ENCODE measurements around the gene NDUFA7. TPM values are rescaled to one million over a fixed set of nuclear protein-coding genes. Genes with fewer than 3 reads are reported as not detected.
"Not testable (repeated sequence)": the region's sequence is repeated elsewhere in the genome, so short reads cannot be mapped to it uniquely, and the experiment has no call there.

Gene NDUFA7
- total and polyA plus RNA-seq, 2 donors (not counting 1 experiment from before 2014, with no cell fraction given), result 28.6 to 71.7 TPM

GRCh38 chr19:8316351-8317125 is 4.6 kb downstream of the NDUFA7 start:
- DNase-seq, result no peak
- ChIA-PET POLR2A (interaction anchor here (0.7 kb wide), 1 partner anchor 48 kb away, joined by 6 read pairs; no protein-coding TSS in a partner anchor), CTCF (interaction anchor here (0.7 kb wide), 1 partner anchor 8 kb away, joined by 5 read pairs; no protein-coding TSS in a partner anchor)
- Mint-ChIP-seq H3K9me3 (ENCODE audit: insufficient read depth) (no peaks in the 10 kb centered on the region), H3K27ac (no peak overlapping the region), H3K4me3 (no peak overlapping the region), H3K27me3 (no peaks in the 10 kb centered on the region), H3K4me1 (peaks cover 24% of the 10 kb centered on the region)
- intact Hi-C loops (cut with micrococcal nuclease), result no loop called here
- no peak for TF ChIP-seq EZH2 (IDR thresholded peaks at IDR 0.05; ENCODE audit: borderline replicate concordance, insufficient read depth, low read depth, low read length, poor library complexity, severe bottlenecking)
- TF ChIP-seq, protein P1, sequence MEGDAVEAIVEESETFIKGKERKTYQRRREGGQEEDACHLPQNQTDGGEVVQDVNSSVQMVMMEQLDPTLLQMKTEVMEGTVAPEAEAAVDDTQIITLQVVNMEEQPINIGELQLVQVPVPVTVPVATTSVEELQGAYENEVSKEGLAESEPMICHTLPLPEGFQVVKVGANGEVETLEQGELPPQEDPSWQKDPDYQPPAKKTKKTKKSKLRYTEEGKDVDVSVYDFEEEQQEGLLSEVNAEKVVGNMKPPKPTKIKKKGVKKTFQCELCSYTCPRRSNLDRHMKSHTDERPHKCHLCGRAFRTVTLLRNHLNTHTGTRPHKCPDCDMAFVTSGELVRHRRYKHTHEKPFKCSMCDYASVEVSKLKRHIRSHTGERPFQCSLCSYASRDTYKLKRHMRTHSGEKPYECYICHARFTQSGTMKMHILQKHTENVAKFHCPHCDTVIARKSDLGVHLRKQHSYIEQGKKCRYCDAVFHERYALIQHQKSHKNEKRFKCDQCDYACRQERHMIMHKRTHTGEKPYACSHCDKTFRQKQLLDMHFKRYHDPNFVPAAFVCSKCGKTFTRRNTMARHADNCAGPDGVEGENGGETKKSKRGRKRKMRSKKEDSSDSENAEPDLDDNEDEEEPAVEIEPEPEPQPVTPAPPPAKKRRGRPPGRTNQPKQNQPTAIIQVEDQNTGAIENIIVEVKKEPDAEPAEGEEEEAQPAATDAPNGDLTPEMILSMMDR (IDR thresholded peaks at IDR 0.05), result no peak
- 97% methylated on average over 14 of the region's 14 CpGs for WGBS (ENCODE audit: insufficient coverage)
- Histone ChIP-seq H3K9ac (ENCODE audit: low read length) (no peak overlapping the region), H3K4me1 (ENCODE audit: control insufficient read depth in 2 of 2, insufficient read depth in 2 of 2, low read length in 2 of 2) (peaks cover 8 to 14% of the 10 kb centered on the region in 2 donors), H3K4me3 (ENCODE audit: control extremely low read depth in 1 of 5, extremely low read depth in 1 of 5, insufficient read depth in 1 of 5, low read depth in 2 of 5, low read length in 4 of 5) (no peak overlapping the region), H3K36me3 (replicated peaks in 1 of 2; ENCODE audit: control extremely low read depth in 1 of 2, control insufficient read depth in 1 of 2, extremely low read depth in 1 of 2, insufficient read depth in 2 of 2, low read length in 1 of 2) (peaks cover 3 to 24% of the 10 kb centered on the region in 2 experiments), H3K27me3 (replicated peaks in 1 of 4; ENCODE audit: control extremely low read depth in 1 of 4, control insufficient read depth in 3 of 4, insufficient read depth in 4 of 4, low read length in 3 of 4) (no peaks in the 10 kb centered on the region), H3K4me2 (replicated peaks; ENCODE audit: low read depth, low read length, poor library complexity, severe bottlenecking) (no peak overlapping the region), H3K27ac (ENCODE audit: low read length in 2 of 2) (no peak overlapping the region), H3K79me2 (ENCODE audit: control insufficient read depth, insufficient read depth, low read length) (peaks cover 35% of the 10 kb centered on the region), H4K20me1 (ENCODE audit: control insufficient read depth, insufficient read depth, low read length, poor library complexity, severe bottlenecking) (peaks cover 5% of the 10 kb centered on the region), H2AFZ (ENCODE audit: insufficient read depth, low read depth, low read length, poor library complexity, severe bottlenecking) (no peak overlapping the region), H3K9me3 (ENCODE audit: control extremely low read depth in 1 of 3, control insufficient read depth in 2 of 3, insufficient read depth in 1 of 3, low read length in 2 of 3) (no peaks in the 10 kb centered on the region)
- no peak for ATAC-seq (ENCODE audit: low read depth)

DNA sequence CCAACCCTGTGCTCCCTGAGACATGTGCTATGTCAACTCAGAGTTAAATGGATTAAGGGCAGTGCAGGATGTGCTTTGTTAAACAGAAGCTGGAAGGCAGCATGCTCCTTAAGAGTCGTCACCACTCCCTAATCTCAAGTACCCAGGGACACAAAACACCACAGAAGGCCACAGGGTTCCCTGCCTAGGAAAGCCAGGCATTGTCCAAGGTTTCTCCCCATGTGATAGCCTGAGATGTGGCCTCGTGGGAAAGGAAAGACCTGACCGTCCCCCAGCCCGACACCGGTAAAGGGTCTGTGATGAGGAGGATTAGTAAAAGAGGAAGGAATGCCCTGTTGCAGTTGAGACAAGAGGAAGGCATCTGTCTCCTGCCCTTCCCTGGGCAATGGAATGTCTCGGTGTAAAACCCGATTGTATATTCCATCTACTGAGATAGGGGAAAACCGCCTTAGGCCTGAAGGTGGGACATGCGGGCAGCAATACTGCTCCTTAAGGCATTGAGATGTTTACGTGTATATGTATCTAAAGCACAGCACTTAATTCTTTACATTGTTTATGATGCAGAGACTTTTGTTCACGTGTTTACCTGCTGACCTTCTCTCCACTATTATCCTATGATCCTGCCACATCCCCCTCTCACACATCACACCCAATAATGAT is 6.1 kb downstream of the NDUFA7 start:
- peaks cover 3 to 28% of the 10 kb centered on the region in 2 experiments for H3K36me3 ChIP-seq (replicated peaks in 1 of 2; ENCODE audit: control extremely low read depth in 1 of 2, control insufficient read depth in 1 of 2, extremely low read depth in 1 of 2, insufficient read depth in 2 of 2, low read length in 1 of 2)
- CTCF ChIA-PET; H3K9ac ChIP-seq (ENCODE audit: low read length); H3K4me1 Mint-ChIP-seq; H2AFZ ChIP-seq (ENCODE audit: insufficient read depth, low read depth, low read length, poor library complexity, severe bottlenecking); H4K20me1 ChIP-seq (ENCODE audit: control insufficient read depth, insufficient read depth, low read length, poor library complexity, severe bottlenecking); POLR2A ChIA-PET; DNase-seq; H3K27me3 Mint-ChIP-seq; H3K9me3 Mint-ChIP-seq (ENCODE audit: insufficient read depth); H3K4me3 Mint-ChIP-seq; H3K27ac ChIP-seq (ENCODE audit: low read length in 2 of 2); intact Hi-C loops (cut with micrococcal nuclease); H3K27me3 ChIP-seq (replicated peaks in 1 of 4; ENCODE audit: control extremely low read depth in 1 of 4, control insufficient read depth in 3 of 4, insufficient read depth in 4 of 4, low read length in 3 of 4); H3K4me2 ChIP-seq (replicated peaks; ENCODE audit: low read depth, low read length, poor library complexity, severe bottlenecking); H3K4me1 ChIP-seq (ENCODE audit: control insufficient read depth in 2 of 2, insufficient read depth in 2 of 2, low read length in 2 of 2); H3K4me3 ChIP-seq (ENCODE audit: control extremely low read depth in 1 of 5, extremely low read depth in 1 of 5, insufficient read depth in 1 of 5, low read depth in 2 of 5, low read length in 4 of 5); H3K9me3 ChIP-seq (ENCODE audit: control extremely low read depth in 1 of 3, control insufficient read depth in 2 of 3, insufficient read depth in 1 of 3, low read length in 2 of 3); H3K27ac Mint-ChIP-seq; ATAC-seq (ENCODE audit: low read depth): not testable (repeated sequence)
- H3K79me2 ChIP-seq (ENCODE audit: control insufficient read depth, insufficient read depth, low read length), result peaks cover 24% of the 10 kb centered on the region
- WGBS (ENCODE audit: insufficient coverage), result 100% methylated on average over 5 of the region's 11 CpGs
